HG02852 (cell line): Measurements from ENCODE around the gene DAND5.

Source experiments
- ATAC-seq: cut with Tn5 transposase; IDR thresholded peaks from one replicate; pipeline ENCODE4 v1.9.1; 2021; ENCODE audit warnings: mild to moderate bottlenecking, moderate library complexity; ENCODE audit not compliant: unreplicated experiment

DAND5 gene

GRCh38 chr19:13007292-13008045 is 38.1 kb downstream of the DAND5 start:
- no peak for ATAC-seq

- ATAC-seq = no peak
Observed at GRCh38 chr19:13008926-13009787, 39.8 kb downstream of the DAND5 start.

GRCh38 chr19:13010038-13010991 is 40.9 kb downstream of the DAND5 start:
- ATAC-seq = no peak

- ATAC-seq = no peak
Observed at GRCh38 chr19:13010992-13011652, 41.7 kb downstream of the DAND5 start.

- ATAC-seq = no peak
Observed at GRCh38 chr19:13011653-13012389, 42.4 kb downstream of the DAND5 start.

- ATAC-seq = no peak
Observed at GRCh38 chr19:13012390-13012689, 43.0 kb downstream of the DAND5 start.

- no peak for ATAC-seq
Observed at GRCh38 chr19:13012690-13013608, 43.6 kb downstream of the DAND5 start.

GRCh38 chr19:13013649-13014048 is 44.3 kb downstream of the DAND5 start:
- ATAC-seq = no peak

GRCh38 chr19:13014101-13014920 is 44.9 kb downstream of the DAND5 start:
- ATAC-seq = no peak

- ATAC-seq = no peak
Observed at GRCh38 chr19:13014921-13015280, 45.5 kb downstream of the DAND5 start.

GRCh38 chr19:13015361-13016223 is 46.2 kb downstream of the DAND5 start:
- no peak for ATAC-seq

GRCh38 chr19:13016245-13016627 is 46.9 kb downstream of the DAND5 start:
- ATAC-seq = no peak

- no peak for ATAC-seq
Observed at GRCh38 chr19:13016628-13017305, 47.4 kb downstream of the DAND5 start.

GRCh38 chr19:13017306-13018034 is 48.1 kb downstream of the DAND5 start:
- ATAC-seq = no peak

- no peak for ATAC-seq
Observed at GRCh38 chr19:13018035-13018914, 48.9 kb downstream of the DAND5 start.
